ENCODE results near the gene ZBTB21. TPM values are rescaled to one million over a fixed set of nuclear protein-coding genes. Genes with fewer than 3 reads are reported as not detected.

Gene ZBTB21
- total RNA-seq, 1 experiment from 2014 or later: 17.9 TPM

- Histone ChIP-seq H3K9me3 (ENCODE audit: control insufficient read depth, insufficient read depth, low read depth, low read length) (no peaks in the 10 kb centered on the region), H3K27ac (ENCODE audit: low read length) (no peak overlapping the region), H3K27me3 (ENCODE audit: control insufficient read depth, insufficient read depth, low read length) (no peaks in the 10 kb centered on the region), H3K36me3 (ENCODE audit: control insufficient read depth, insufficient read depth, low read length) (no peaks in the 10 kb centered on the region), H3K4me1 (ENCODE audit: control insufficient read depth, insufficient read depth, low read length) (no peaks in the 10 kb centered on the region), H3K4me3 (ENCODE audit: low read depth in 2 of 2, low read length in 2 of 2) (no peak overlapping the region)
- TF ChIP-seq SIN3A (IDR thresholded peaks at IDR 0.05; ENCODE audit: borderline replicate concordance, insufficient read depth, low read depth, low read length): no peak
- TF ChIP-seq POLR2AphosphoS5 (IDR thresholded peaks at IDR 0.05; ENCODE audit: low read depth, low read length): no peak
- TF ChIP-seq CTCF (IDR thresholded peaks at IDR 0.05): no peak
- no peak for TF ChIP-seq REST (IDR thresholded peaks at IDR 0.05; ENCODE audit: insufficient read depth in 1 of 2, low read depth in 2 of 2, low read length in 1 of 2)
- no peak for TF ChIP-seq TCF7L2 (IDR thresholded peaks at IDR 0.05; ENCODE audit: low read depth, low read length)
- BruUV-seq (replicated peaks): no TSS peak
- no peak for ATAC-seq
- in situ Hi-C loops (cut with HindIII; ENCODE audit: low pct_unique_long_range_greater_than_20kb, low sequenced_read_pairs): no loop called here
- intact Hi-C loops (cut with micrococcal nuclease; ENCODE audit: unreplicated experiment): loop anchor here (10.0 kb wide), 1 partner anchor 68 kb away; no protein-coding TSS in a partner anchor
- POLR2A ChIA-PET: no interaction called here
- no peak for DNase-seq (ENCODE audit: low read depth, low spot score)
- CTCF ChIA-PET: no interaction called here
These were observed 26.2 kb upstream of the ZBTB21 start for GRCh38 chr21:42036313-42036712.

DNA sequence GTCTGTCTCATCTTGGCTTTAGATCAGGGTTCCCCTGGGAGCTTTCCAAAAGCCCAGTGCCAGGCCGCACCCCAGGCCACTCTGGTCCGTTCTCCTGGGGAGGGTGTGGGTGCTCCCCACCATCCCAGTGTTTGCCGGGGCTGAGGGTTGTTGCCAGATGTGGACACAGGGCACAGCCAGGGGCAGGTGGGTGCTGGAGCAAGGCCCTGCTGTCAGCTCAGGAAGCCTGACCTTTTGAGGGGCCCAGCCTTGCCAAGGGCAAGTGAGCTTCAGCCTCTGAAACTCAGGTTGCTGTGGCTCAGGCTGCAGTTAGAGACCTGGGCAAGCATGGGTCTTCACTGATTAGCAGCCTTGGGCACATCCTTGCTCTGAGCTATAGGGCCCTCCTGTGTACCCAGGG, 22.8 kb upstream of the ZBTB21 start:
- intact Hi-C loops (cut with micrococcal nuclease; ENCODE audit: unreplicated experiment) (loop anchor here (10.0 kb wide), 1 partner anchor 72 kb away; no protein-coding TSS in a partner anchor), in situ Hi-C loops (cut with HindIII; ENCODE audit: low pct_unique_long_range_greater_than_20kb, low sequenced_read_pairs) (no loop called here)
- ATAC-seq (no peak), DNase-seq (ENCODE audit: low read depth, low spot score) (no peak)
- Histone ChIP-seq H3K9me3 (ENCODE audit: control insufficient read depth, insufficient read depth, low read depth, low read length) (no peaks in the 10 kb centered on the region), H3K4me3 (ENCODE audit: low read depth in 2 of 2, low read length in 2 of 2) (no peak overlapping the region), H3K4me1 (ENCODE audit: control insufficient read depth, insufficient read depth, low read length) (no peaks in the 10 kb centered on the region), H3K27me3 (ENCODE audit: control insufficient read depth, insufficient read depth, low read length) (no peaks in the 10 kb centered on the region), H3K27ac (ENCODE audit: low read length) (no peak overlapping the region), H3K36me3 (ENCODE audit: control insufficient read depth, insufficient read depth, low read length) (no peaks in the 10 kb centered on the region)
- ChIA-PET CTCF (no interaction called here), POLR2A (no interaction called here)
- BruUV-seq (replicated peaks): no TSS peak
- TF ChIP-seq TCF7L2 (IDR thresholded peaks at IDR 0.05; ENCODE audit: low read depth, low read length) (no peak), POLR2AphosphoS5 (IDR thresholded peaks at IDR 0.05; ENCODE audit: low read depth, low read length) (no peak), REST (IDR thresholded peaks at IDR 0.05; ENCODE audit: insufficient read depth in 1 of 2, low read depth in 2 of 2, low read length in 1 of 2) (no peak), CTCF (IDR thresholded peaks at IDR 0.05) (no peak), SIN3A (IDR thresholded peaks at IDR 0.05; ENCODE audit: borderline replicate concordance, insufficient read depth, low read depth, low read length) (no peak)
